OCI-LY3 (cell line): Measurements from ENCODE around the gene FBXO2.

Source experiments
- EZH2phosphoT487 ChIP-seq: fragments of 200-600 bp; shearing (Covaris generic); IDR thresholded peaks from 2 replicates; pipeline ENCODE4 v1.6.1; 2018; ENCODE audit warnings: antibody characterized with exemption, mixed run types, low read depth
- TF ChIP-seq, protein P1 (sequence below): fragments of 200-600, 300-600 bp; sonication (generic); IDR thresholded peaks from 2 replicates; pipeline ENCODE4 v1.5.1; 2014; ENCODE audit warnings: antibody characterized with exemption, low read length, low read depth

DNA sequence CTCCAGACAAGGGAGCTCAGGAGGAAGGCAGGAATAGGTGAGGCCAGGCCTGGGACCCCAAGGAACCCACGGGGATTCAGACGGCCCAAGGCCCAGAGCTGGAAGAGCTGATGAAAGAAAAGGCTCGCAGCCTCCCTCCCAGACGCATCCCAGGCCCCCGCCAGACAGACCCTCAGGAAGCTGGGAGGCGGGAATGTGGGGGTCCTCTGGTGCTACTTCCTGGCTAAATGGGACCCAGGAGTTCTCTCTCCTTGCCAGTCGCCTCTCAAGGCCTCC lies 430 bp downstream of the FBXO2 start:
- TF ChIP-seq, protein P1, sequence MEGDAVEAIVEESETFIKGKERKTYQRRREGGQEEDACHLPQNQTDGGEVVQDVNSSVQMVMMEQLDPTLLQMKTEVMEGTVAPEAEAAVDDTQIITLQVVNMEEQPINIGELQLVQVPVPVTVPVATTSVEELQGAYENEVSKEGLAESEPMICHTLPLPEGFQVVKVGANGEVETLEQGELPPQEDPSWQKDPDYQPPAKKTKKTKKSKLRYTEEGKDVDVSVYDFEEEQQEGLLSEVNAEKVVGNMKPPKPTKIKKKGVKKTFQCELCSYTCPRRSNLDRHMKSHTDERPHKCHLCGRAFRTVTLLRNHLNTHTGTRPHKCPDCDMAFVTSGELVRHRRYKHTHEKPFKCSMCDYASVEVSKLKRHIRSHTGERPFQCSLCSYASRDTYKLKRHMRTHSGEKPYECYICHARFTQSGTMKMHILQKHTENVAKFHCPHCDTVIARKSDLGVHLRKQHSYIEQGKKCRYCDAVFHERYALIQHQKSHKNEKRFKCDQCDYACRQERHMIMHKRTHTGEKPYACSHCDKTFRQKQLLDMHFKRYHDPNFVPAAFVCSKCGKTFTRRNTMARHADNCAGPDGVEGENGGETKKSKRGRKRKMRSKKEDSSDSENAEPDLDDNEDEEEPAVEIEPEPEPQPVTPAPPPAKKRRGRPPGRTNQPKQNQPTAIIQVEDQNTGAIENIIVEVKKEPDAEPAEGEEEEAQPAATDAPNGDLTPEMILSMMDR, result no peak
- no peak for TF ChIP-seq EZH2phosphoT487
